ENCODE measurements around the gene RAB3GAP2. TPM values are rescaled to one million over a fixed set of nuclear protein-coding genes. Genes with fewer than 3 reads are reported as not detected.
A peak's percentile ranks its signal among the peaks of the same experiment; 100 is the strongest.

The RAB3GAP2 gene
- total RNA-seq, result 10 to 100 TPM; 13.8 to 28.0 (median 20.4) TPM

GRCh38 chr1:220272047-220272840 is at the start of gene RAB3GAP2:
TSS of gene RAB3GAP2 (minus strand) at chr1:220272453. CDS start at chr1:220272337, 116 bp downstream.
- no peaks in the 10 kb centered on the region for H3K9me3 ChIP-seq
- WGBS, 2 donors, result 0 to 2% methylated on average over 26 to 33 of the region's 49 CpGs
- peaks cover 0 to 9% (median 0%) of the 10 kb centered on the region in 4 donors for H3K27me3 ChIP-seq
- TF ChIP-seq POLR2A (IDR thresholded peaks at IDR 0.05) (peak in 3 of 4 donors; percentile 61 to 77 (median 71)), CTCF (IDR thresholded peaks at IDR 0.05) (peak in 1 of 6 experiments; percentile 49)
- intact Hi-C loops (cut with DNase I), result no loop called here
- H3K4me1 ChIP-seq, result peaks cover 4 to 42% (median 27%) of the 10 kb centered on the region in 3 donors
- H3K36me3 ChIP-seq, result peaks cover 0 to 18% (median 0%) of the 10 kb centered on the region in 3 donors
- peak within 1 kb of the TSS; percentile 88 to 97 (median 94) for H3K27ac ChIP-seq
- H3K4me3 ChIP-seq, result peak within 1 kb of the TSS; percentile 76 to 96 (median 84)
- DNase-seq, result peak; percentile 81

DNA sequence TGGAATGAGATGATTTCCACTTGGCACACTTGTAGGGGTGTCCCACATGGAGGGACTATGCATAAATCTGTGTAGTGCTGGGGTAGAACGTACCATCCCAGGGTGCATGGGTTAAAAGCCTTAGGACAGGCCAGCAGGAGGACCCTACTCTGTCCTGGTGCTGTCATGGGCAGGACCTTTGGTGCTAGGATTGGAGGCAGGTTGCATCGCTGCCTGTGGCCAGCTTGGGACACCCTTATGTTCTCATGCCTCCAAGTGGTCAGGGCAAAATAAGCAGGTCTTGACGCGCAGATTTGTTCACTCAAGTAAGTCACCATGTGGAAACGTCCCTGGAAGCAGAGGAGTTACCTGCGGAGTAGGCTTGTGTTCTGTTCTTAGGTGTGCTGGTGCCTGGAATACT is 49.5 kb upstream of the RAB3GAP2 start:
- intact Hi-C loops (cut with DNase I), result no loop called here
- no peak overlapping the region for H3K27ac ChIP-seq
- DNase-seq, result no peak
- peaks cover 0 to 12% (median 6%) of the 10 kb centered on the region in 3 donors for H3K4me1 ChIP-seq
- no peak overlapping the region for H3K4me3 ChIP-seq
- WGBS, 2 donors, result 79 to 90% methylated on average over 4 to 5 of the region's 6 CpGs
- no peaks in the 10 kb centered on the region for H3K27me3 ChIP-seq
- no peaks in the 10 kb centered on the region for H3K9me3 ChIP-seq
- TF ChIP-seq CTCF (IDR thresholded peaks at IDR 0.05) (no peak), POLR2A (IDR thresholded peaks at IDR 0.05) (no peak)
- H3K36me3 ChIP-seq, result no peaks in the 10 kb centered on the region

DNA sequence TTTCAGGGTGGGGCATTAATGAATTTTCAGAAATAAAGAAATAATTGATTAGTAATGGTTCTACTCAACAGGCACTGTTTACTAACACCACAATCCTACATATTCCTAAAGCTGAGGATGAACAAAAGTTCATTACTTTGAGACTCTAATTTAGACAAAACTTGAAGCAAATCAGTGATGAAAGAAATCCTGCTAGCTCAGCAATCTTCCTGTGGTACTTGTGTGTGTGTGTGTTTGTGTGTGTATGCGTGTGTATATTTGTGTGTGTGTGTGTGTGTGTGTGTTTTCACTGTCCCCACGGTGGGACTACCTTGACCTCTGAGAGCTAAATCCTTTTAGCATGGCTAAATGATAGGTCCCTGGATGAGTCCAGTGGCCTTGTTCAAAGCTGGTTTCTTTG is 48.5 kb upstream of the RAB3GAP2 start:
- no peak for TF ChIP-seq POLR2A (IDR thresholded peaks at IDR 0.05)
- TF ChIP-seq CTCF (IDR thresholded peaks at IDR 0.05), result no peak
- Histone ChIP-seq H3K4me3 (no peak overlapping the region), H3K27ac (no peak overlapping the region), H3K4me1 (peaks cover 0 to 11% (median 0%) of the 10 kb centered on the region in 3 donors), H3K27me3 (no peaks in the 10 kb centered on the region), H3K9me3 (no peaks in the 10 kb centered on the region), H3K36me3 (no peaks in the 10 kb centered on the region)
- 72 to 90% methylated on average over 2 of the region's 2 CpGs for WGBS, 2 donors
- intact Hi-C loops (cut with DNase I), result no loop called here
- DNase-seq, result no peak

DNA sequence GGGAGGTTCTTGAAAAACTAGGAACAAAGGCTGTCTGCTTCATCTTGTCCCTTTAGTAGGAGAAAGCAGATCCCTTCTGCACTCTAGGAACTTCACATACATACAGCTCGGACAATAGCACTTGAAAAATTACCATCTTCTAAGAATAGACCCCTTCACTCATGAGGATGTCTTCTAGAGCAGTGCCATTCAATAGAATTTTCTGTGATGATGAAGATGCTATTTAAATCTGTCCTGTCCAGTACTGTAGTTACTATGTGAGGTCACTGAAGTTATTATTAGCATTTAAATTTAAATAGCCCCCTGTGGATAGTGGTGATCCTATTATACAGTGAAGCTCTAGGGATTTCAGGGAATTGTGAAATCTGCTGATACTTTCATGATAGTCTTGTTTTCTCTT is 46.4 kb upstream of the RAB3GAP2 start:
- 67 to 70% methylated on average over 1 of the region's 1 CpG for WGBS, 2 donors

More for the DNA sequence above, 46.4 kb upstream of the RAB3GAP2 start:
- Histone ChIP-seq H3K9me3 (no peaks in the 10 kb centered on the region), H3K27ac (no peak overlapping the region), H3K36me3 (no peaks in the 10 kb centered on the region), H3K27me3 (no peaks in the 10 kb centered on the region), H3K4me1 (peaks cover 0 to 12% (median 0%) of the 10 kb centered on the region in 3 donors), H3K4me3 (no peak overlapping the region)
- TF ChIP-seq POLR2A (IDR thresholded peaks at IDR 0.05) (no peak), CTCF (IDR thresholded peaks at IDR 0.05) (no peak)
- no peak for DNase-seq
- intact Hi-C loops (cut with DNase I), result no loop called here

Measured in esophagus squamous epithelium (tissue), 5 donors.